ENCODE results near the gene CPM.
"Not testable (repeated sequence)": the region's sequence is repeated elsewhere in the genome, so short reads cannot be mapped to it uniquely, and the experiment has no call there.

The CPM gene

GRCh38 chr12:68815928-68816800 lies 116.8 kb downstream of the CPM start:
- H3K4me3 ChIP-seq (replicated peaks; ENCODE audit: low read depth, low read length), result no peak overlapping the region
- no peak for DNase-seq (ENCODE audit: low read depth)
- no peak for TF ChIP-seq CTCF (IDR thresholded peaks at IDR 0.05; ENCODE audit: low read length, missing control alignments)

- no peak overlapping the region for H3K4me3 ChIP-seq (replicated peaks; ENCODE audit: low read depth, low read length)
- no peak for DNase-seq (ENCODE audit: low read depth)
- no peak for TF ChIP-seq CTCF (IDR thresholded peaks at IDR 0.05; ENCODE audit: low read length, missing control alignments)
Observed at GRCh38 chr12:68815232-68815927, 117.6 kb downstream of the CPM start.

DNA sequence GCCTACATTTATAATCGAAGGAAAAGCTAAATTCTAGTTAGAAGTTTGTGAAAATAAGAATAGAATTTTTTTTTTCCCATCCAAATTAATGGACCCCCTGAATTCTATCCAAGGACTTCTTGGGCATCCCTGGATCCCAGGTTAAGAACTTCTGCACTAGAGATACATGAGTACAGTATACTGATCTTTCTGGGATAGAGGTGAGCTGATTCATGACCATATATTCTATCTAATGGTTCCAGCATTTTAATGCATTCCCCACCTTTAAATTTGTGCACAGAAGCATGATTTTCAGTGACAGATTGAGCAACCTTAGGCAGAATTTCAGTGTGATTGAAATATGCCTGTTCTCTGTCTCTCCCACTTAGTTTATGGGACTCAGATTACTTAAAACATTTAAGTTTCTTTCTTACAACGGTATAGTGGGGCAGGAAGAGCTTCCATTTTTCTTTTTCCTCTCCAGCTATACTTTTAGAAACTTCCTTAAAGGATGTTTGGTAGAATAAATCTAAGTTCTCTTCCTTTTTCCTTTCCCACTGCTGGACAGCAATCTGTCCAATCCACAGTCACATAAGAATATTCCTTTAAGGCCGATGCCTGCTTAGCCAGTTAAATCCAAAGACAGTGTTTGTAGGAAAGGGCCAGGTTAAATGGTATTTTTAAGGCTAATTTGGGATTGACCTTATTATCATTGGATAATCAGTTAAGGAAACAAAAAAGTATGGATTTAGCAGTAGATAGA lies 118.3 kb downstream of the CPM start:
- H3K4me3 ChIP-seq (replicated peaks; ENCODE audit: low read depth, low read length), result peak overlapping the region; percentile 19
- TF ChIP-seq CTCF (IDR thresholded peaks at IDR 0.05; ENCODE audit: low read length, missing control alignments), result no peak
- DNase-seq (ENCODE audit: low read depth), result no peak

DNA sequence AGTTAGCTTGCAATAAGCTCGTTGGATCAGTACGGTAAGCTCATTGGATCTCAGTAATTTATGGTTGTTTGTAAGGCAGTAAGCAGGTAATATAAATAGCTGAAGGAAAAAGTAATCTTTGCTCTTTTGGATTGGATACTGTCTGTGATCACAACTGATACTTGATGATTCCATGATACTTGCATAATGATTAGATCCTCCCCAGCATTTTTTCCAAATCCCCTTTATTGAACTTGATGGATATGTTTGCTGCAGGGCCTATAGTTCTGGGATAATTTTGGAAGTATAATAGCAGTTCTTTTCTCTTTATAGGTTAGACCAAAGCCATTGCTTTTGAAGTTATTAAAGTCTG lies 119.8 kb downstream of the CPM start:
- peak overlapping the region; percentile 98 for H3K4me3 ChIP-seq (replicated peaks; ENCODE audit: low read depth, low read length)
- DNase-seq (ENCODE audit: low read depth), result no peak
- no peak for TF ChIP-seq CTCF (IDR thresholded peaks at IDR 0.05; ENCODE audit: low read length, missing control alignments)

- TF ChIP-seq CTCF (IDR thresholded peaks at IDR 0.05; ENCODE audit: low read length, missing control alignments), result no peak
- no peak for DNase-seq (ENCODE audit: low read depth)
- peak overlapping the region; percentile 98 for H3K4me3 ChIP-seq (replicated peaks; ENCODE audit: low read depth, low read length)
Observed at GRCh38 chr12:68812553-68813241, 120.3 kb downstream of the CPM start.

- not testable (repeated sequence) for DNase-seq (ENCODE audit: low read depth)
- peak overlapping the region; percentile 98 for H3K4me3 ChIP-seq (replicated peaks; ENCODE audit: low read depth, low read length)
Observed at GRCh38 chr12:68811573-68811972, 121.4 kb downstream of the CPM start.

DNA sequence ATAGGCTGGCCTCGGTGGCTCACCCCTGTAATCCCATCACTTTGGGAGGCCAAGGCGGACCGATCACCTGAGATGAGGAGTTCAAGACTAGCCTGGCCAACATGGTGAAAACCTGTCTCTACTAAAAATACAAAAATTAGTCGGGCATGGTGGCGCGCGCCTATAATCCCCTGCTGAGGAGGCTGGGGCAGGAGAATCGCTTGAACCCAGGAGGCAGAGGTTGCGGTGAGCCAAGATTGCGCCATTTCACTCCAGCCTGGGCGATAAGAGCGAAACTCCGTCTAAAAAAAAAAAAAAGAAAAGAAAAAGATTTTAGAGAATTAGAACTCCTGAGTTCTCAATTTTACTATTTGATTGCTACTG lies 123.0 kb downstream of the CPM start:
- peak overlapping the region; percentile 98 for H3K4me3 ChIP-seq (replicated peaks; ENCODE audit: low read depth, low read length)
- DNase-seq (ENCODE audit: low read depth), result not testable (repeated sequence)

All from fibroblast of pulmonary artery (primary cell).